IPS-18a (cell line): ENCODE data around the gene PYROXD2.

Experiments used
- H3K27ac ChIP-seq: one replicate; pipeline ENCODE4 v1.5.1; 2013; ENCODE audit warnings: low read length
- H3K27me3 ChIP-seq: one replicate; pipeline ENCODE4 v1.6.1; 2013; ENCODE audit warnings: mild to moderate bottlenecking, low read length; ENCODE audit not compliant: control insufficient read depth, insufficient read depth
- H3K36me3 ChIP-seq: one replicate; pipeline ENCODE4 v1.6.1; 2013; ENCODE audit warnings: low read depth, low read length; ENCODE audit not compliant: control insufficient read depth
- H3K4me1 ChIP-seq: one replicate; pipeline ENCODE4 v1.6.1; 2013; ENCODE audit warnings: low read depth, low read length; ENCODE audit not compliant: control insufficient read depth
- H3K4me3 ChIP-seq: one replicate; pipeline ENCODE4 v1.5.1; 2013; ENCODE audit warnings: low read length
- H3K9ac ChIP-seq: one replicate; pipeline ENCODE4 v1.6.1; 2013; ENCODE audit warnings: mild to moderate bottlenecking, low read length, moderate library complexity
- H3K9me3 ChIP-seq: one replicate; pipeline ENCODE4 v1.6.1; 2013; ENCODE audit warnings: low read depth, low read length; ENCODE audit not compliant: control insufficient read depth

PYROXD2 gene

DNA sequence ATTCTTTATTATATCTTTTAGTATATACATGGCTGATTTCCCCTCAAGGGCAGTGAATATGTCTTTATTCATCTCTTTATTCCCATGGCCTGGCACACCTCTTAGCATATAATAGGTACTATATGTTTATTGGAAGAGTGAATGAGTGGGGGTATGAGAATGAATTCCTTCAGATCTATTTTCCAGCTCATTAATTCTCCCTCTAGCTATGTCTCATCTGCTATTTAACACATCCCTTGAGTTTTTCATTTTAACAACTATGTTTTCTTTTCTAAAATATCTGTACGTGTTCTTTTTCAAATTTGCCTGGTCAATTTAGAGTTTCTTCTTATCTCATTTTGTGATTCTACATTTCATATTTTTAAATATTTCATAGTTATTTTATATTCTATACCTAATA, 17.3 kb upstream of the PYROXD2 start:
- no peak overlapping the region for H3K27ac ChIP-seq
- no peaks in the 10 kb centered on the region for H3K27me3 ChIP-seq
- H3K9ac ChIP-seq = no peak overlapping the region
- no peaks in the 10 kb centered on the region for H3K9me3 ChIP-seq
- peaks cover 55% of the 10 kb centered on the region for H3K36me3 ChIP-seq
- no peaks in the 10 kb centered on the region for H3K4me1 ChIP-seq
- no peak overlapping the region for H3K4me3 ChIP-seq

DNA sequence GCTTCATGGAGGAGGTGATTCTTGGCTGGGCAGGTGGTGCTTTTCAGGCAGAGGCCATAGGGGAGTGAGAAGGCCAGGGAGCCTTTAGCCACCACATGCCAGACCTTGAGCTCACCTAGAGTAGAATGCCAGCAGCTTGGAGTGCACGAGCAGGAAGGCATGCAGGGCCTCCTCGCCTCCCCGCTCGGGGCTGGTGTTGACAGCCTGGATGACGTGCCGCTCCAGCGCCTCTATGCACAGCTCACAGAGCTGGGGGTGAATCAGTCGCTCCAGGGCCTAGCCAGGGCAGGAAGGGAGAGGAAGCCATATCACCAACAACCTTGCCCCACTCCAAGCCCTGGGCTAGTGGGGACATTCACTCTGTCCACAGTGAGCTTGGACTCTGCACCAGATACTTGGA, 16.0 kb upstream of the PYROXD2 start:
- no peaks in the 10 kb centered on the region for H3K27me3 ChIP-seq
- no peak overlapping the region for H3K27ac ChIP-seq
- peaks cover 55% of the 10 kb centered on the region for H3K36me3 ChIP-seq
- no peaks in the 10 kb centered on the region for H3K9me3 ChIP-seq
- no peak overlapping the region for H3K9ac ChIP-seq
- H3K4me1 ChIP-seq = no peaks in the 10 kb centered on the region
- H3K4me3 ChIP-seq = no peak overlapping the region

DNA sequence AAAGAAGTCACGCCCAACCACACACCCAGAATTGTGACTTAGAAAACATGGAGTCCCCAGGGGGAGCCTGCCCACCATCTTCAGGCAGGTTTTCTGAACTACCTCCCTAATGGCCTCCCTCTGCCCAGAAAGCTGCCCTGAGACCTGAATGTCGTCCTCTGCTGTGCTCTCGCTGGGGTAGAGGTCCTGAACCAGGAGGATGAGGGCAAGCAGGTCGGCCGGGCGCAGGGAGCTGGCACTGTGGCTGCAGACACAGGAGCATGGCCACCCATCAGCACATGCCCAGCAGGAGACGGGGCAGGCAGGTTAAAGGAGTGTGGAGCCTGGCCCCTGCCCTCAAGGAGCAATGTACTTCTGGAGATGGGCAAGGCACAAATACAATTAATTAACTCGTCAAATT, 15.4 kb upstream of the PYROXD2 start:
- no peak overlapping the region for H3K4me3 ChIP-seq
- H3K9ac ChIP-seq = no peak overlapping the region
- no peaks in the 10 kb centered on the region for H3K27me3 ChIP-seq
- H3K27ac ChIP-seq = no peak overlapping the region
- H3K36me3 ChIP-seq = peaks cover 54% of the 10 kb centered on the region
- no peaks in the 10 kb centered on the region for H3K9me3 ChIP-seq
- H3K4me1 ChIP-seq = no peaks in the 10 kb centered on the region

GRCh38 chr10:98429320-98430072, 14.5 kb upstream of the PYROXD2 start:
- H3K27me3 ChIP-seq = no peaks in the 10 kb centered on the region
- no peaks in the 10 kb centered on the region for H3K4me1 ChIP-seq
- H3K9me3 ChIP-seq = no peaks in the 10 kb centered on the region
- no peak overlapping the region for H3K9ac ChIP-seq
- H3K36me3 ChIP-seq = peaks cover 44% of the 10 kb centered on the region
- H3K27ac ChIP-seq = no peak overlapping the region
- H3K4me3 ChIP-seq = no peak overlapping the region

DNA sequence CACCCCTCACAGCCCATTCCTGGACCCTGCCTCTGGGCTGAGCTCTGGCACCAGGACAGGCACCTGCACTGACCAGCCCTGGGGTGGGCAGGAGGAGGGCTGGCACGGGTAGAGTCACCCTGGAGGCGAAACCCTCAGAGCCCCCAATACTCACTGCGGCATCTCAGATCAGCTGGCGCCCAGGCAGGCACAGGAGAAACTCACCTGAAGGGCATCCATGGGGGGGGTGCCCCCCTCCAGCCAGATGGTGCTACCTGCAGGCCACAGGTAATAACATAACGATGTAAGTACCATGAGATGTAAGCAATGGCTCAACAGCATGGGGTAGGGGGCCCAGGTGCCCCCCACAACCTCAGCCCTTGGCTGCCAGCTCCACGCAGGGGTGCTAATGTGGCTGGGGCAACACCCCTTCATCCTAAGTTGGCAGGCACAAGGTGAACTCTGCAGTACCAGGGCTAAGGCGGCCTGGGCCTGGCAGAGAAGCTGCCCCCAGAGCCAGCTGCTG, 12.1 kb upstream of the PYROXD2 start:
- Histone ChIP-seq H3K4me3 (no peak overlapping the region), H3K9me3 (no peaks in the 10 kb centered on the region), H3K4me1 (no peaks in the 10 kb centered on the region), H3K36me3 (peaks cover 29% of the 10 kb centered on the region), H3K27me3 (no peaks in the 10 kb centered on the region), H3K9ac (no peak overlapping the region), H3K27ac (no peak overlapping the region)

DNA sequence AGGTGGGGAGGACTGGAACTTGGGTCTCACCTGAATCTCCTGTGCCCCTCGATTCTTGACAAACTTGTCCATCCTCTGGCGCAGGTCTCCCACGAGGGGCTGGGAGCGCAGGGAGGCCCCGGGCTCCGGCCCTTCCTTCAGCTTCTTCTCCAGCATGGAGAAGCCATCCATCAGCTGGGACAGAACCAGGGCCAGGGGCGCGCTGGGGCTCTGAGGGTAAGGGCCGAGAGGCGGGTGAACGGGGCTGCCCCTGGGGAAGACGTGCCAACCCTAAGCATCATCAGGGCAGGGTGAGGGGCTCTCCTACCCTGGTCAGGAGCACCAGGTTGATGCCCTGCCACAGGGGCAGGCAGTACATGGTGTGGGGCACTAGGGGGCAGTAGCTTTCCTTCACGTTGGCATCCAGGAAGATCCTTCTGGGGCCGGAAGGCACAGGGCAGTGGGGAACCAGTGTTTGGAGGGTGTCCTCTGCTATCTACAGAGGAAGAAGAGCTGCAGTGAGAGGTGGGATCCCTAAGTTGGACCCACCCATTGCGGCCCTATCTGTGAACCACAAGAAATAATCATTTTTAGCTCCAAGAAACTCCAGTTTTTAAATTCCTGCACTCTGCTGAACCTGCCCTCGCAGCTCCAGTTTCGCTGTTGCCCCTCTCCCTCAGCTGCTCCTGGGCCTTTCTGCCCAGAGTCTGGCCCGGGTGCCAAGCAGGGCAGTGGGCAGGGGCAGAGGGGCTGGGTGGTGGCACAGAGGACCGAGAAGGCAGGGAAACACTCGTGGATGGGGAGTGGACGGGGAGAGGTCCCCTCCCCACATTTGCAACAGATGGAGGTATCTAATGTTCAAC, 10.8 kb upstream of the PYROXD2 start:
- no peaks in the 10 kb centered on the region for H3K9me3 ChIP-seq
- no peak overlapping the region for H3K27ac ChIP-seq
- H3K4me1 ChIP-seq = no peaks in the 10 kb centered on the region
- H3K27me3 ChIP-seq = no peaks in the 10 kb centered on the region
- no peak overlapping the region for H3K9ac ChIP-seq
- no peak overlapping the region for H3K4me3 ChIP-seq
- peaks cover 20% of the 10 kb centered on the region for H3K36me3 ChIP-seq

GRCh38 chr10:98424295-98425254, 9.6 kb upstream of the PYROXD2 start:
- H3K36me3 ChIP-seq = peaks cover 12% of the 10 kb centered on the region
- no peak overlapping the region for H3K4me3 ChIP-seq
- H3K27me3 ChIP-seq = no peaks in the 10 kb centered on the region
- H3K4me1 ChIP-seq = no peaks in the 10 kb centered on the region
- H3K27ac ChIP-seq = no peak overlapping the region
- H3K9ac ChIP-seq = no peak overlapping the region
- no peaks in the 10 kb centered on the region for H3K9me3 ChIP-seq

DNA sequence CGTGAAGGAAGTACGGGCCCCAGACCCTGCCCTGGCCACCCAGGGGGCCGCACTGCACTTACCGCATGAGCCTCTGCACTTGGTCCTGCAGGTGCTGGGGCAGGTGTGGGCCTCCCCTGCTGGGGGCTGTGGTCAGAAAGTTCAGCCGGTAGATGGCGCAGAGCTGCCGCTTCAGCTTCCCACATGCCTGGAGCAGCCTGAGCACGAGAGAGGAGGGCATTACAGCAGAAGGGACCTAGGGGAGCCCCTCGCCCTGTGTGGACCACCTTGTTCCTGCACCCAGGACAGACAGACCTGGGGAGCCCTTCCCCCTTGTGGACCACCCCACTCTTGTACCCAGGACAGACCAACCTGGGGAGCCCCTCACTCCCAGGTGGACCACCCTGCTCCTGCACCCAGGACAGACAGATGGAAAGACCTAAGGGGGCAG, 8.7 kb upstream of the PYROXD2 start:
- H3K36me3 ChIP-seq = peaks cover 10% of the 10 kb centered on the region
- H3K27ac ChIP-seq = no peak overlapping the region
- H3K27me3 ChIP-seq = no peaks in the 10 kb centered on the region
- no peaks in the 10 kb centered on the region for H3K4me1 ChIP-seq
- no peak overlapping the region for H3K4me3 ChIP-seq
- H3K9me3 ChIP-seq = no peaks in the 10 kb centered on the region
- no peak overlapping the region for H3K9ac ChIP-seq

- Histone ChIP-seq H3K4me3 (no peak overlapping the region), H3K9me3 (no peaks in the 10 kb centered on the region), H3K27ac (no peak overlapping the region), H3K9ac (no peak overlapping the region), H3K27me3 (no peaks in the 10 kb centered on the region), H3K4me1 (no peaks in the 10 kb centered on the region), H3K36me3 (peaks cover 9% of the 10 kb centered on the region)
Observed at GRCh38 chr10:98422182-98422581, 7.2 kb upstream of the PYROXD2 start.

DNA sequence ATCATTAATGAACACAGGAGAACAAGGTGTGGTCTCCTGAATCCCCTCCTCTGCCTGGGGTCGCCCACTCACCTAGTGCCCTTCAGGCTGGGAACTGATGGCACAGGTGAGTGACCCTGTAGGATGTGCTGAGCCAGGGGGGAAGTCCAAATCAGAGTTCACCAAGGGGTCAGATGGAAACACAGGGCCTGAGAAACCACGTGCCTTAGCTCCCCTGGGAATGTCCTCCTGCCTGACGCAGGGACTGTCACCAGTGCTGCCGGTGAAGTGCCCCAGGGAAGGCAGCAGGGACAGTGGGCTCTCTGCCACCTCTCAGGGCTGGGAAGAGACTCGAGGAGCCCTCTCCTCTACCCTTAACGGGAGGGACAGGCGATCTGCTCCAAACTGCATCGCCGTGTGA, 5.8 kb upstream of the PYROXD2 start:
- H3K9ac ChIP-seq = no peak overlapping the region
- H3K27ac ChIP-seq = no peak overlapping the region
- peaks cover 9% of the 10 kb centered on the region for H3K36me3 ChIP-seq
- H3K4me1 ChIP-seq = no peaks in the 10 kb centered on the region
- no peaks in the 10 kb centered on the region for H3K27me3 ChIP-seq
- H3K9me3 ChIP-seq = no peaks in the 10 kb centered on the region
- H3K4me3 ChIP-seq = no peak overlapping the region
